GM19193 (cell line): ENCODE results near the gene NLRP3.

Source experiments
- POLR2A ChIP-seq: IDR thresholded peaks from 4 replicates; pipeline ENCODE4 v1.6.1; 2011; ENCODE audit not compliant: insufficient read depth, insufficient read length; ENCODE audit errors: extremely low read depth

The NLRP3 gene

DNA sequence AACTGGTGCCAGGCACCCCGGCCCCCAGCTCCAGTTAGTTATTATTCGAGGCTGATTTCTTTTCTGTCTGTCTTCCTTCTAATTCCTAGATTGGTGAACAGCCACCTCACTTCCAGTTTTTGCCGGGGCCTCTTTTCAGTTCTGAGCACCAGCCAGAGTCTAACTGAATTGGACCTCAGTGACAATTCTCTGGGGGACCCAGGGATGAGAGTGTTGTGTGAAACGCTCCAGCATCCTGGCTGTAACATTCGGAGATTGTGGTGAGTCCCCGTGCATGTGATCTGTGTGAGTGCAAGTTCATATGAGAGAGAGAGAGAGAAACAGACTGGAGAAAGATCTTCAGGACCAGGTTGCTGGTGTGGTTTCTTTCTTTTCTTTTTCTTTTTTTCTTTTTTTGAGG is 13.5 kb downstream of the NLRP3 start:
- no peak for TF ChIP-seq POLR2A

DNA sequence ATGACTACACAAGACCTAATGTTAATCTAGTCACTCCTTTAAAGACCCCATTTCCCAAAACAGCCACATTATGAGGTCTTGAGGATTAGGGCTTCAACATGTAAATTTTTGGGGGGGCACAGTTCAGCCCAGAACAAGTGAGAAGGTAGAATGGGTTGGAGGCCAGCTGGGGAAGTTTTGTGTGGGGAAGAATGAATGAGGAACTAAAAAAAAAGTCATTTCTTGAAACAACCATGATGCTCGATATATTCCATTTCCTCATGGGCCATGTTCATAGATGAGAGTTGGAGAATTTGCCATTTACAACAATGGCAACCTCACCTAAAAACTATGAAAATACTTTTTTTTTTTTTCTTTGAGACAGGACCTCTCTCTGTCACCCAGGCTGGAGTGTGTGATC is 14.5 kb downstream of the NLRP3 start:
- TF ChIP-seq POLR2A = no peak

DNA sequence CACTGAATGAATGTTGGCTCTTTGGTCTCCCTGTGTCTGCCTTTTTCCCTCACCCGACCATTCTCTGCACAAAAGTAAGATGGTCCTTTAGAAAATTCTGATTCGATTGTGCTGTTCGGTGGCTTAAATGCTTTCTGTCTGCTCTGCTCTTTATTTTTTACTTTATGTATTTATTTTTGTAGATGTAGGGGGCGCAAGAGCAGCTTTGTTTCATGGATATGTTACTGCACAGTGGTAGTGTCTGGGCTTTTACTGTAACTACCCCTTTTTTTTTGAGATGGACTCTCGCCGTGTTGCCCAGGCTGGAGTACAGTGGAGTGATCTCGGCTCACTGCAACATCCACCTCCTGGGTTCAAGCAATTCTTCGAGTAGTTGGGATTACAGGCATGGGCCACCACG is 15.7 kb downstream of the NLRP3 start:
- TF ChIP-seq POLR2A = no peak

DNA sequence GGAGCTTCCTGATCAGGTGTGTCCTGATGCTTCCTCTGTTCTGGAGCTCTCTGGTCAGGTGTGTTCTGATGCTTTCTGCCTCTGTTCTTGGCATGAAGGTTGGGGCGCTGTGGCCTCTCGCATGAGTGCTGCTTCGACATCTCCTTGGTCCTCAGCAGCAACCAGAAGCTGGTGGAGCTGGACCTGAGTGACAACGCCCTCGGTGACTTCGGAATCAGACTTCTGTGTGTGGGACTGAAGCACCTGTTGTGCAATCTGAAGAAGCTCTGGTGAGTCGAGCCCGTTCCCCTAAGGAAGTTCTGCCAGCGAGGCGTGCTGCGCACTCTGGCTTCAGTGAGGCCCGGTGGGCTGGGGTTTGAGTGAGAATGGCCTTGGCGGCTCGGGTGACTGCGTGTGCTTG is 18.0 kb downstream of the NLRP3 start:
- TF ChIP-seq POLR2A = no peak

DNA sequence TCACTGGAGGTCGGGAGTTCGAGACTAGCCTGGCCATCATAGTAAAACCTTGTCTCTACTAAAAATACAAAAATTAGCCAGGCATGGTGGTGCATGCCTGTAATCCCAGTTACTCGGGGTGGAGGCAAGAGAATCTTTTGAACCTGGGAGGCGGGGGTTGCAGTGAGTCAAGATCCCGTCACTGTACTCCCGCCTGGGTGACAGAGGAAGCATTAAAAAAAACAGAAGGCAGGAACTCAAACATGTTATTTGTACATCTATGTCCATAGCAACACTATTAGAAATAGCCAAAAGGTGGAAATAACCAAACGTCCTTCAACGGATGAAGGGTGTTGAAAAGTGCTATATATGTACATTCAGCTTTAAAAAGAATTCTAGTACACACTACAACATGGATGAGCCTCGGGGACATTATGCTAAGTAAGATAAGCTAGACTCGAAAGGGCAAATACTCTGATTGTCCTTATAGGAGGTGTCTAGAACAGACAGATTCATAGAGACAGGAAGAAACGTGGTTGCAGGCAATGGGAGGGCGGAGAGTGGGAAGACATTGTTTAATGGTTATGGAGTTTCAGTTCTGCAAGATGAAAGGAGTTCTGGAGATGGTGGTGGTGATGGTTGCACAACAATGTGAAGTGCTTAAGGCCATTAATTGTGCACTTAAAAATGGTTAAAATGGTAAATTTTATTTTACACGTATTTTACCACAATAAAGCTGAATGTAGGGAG is 19.2 kb downstream of the NLRP3 start:
- no peak for TF ChIP-seq POLR2A

DNA sequence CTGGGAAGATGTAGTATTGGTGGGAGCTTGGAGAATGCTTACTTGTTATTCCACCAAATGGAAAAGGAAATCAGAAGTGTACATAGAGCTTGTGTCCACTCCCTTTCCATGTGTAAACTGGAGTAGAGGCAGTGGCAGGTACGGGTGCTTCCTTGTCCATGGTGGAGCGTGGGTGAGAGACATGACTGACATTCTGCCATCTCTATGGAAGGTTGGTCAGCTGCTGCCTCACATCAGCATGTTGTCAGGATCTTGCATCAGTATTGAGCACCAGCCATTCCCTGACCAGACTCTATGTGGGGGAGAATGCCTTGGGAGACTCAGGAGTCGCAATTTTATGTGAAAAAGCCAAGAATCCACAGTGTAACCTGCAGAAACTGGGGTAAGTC is 19.8 kb downstream of the NLRP3 start:
- TF ChIP-seq POLR2A = no peak

DNA sequence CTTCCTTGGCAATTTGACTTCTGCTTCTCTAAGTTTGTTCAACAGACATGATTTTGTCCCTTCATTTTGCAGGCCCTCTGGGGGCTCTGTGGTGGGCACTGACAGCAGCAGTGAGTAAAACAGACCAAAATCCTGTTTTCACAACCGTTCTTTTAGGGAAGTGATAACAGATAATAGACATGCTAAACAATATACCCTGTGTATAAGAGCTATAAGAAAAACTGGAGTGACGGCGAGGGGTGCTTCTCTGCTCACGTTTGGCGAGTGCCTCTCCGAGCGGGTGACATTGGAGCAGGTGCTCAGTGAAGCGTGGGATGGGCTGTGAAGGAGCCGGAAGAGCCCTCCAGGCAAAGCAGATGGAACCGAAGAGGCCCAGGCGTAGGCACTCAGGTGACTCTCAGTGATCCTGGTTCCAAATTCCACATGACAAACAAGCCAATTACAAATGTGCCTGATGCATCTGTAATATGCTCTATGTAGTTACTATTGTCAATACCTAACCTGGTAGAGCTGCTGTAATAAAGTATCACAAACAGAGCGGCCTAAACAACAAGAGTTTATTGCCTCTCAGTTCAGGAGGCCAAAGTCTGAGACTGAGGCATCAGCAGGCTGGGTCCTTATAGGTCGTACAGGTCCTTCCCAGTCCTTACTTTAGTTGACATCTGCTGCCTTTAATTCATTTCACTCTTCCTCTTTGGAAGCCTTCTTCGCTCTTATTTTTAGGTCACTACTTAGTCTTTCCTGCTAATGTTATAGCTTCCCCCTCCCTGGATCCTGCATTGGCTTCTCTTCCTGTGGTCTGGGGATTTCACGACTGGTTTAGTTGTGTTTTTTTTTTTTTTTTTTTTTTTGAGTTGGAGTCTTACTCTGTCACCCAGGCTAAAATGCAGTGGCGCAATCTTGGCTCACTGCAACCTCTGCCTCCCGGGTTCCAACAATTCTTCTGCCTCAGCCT is 21.9 kb downstream of the NLRP3 start:
- TF ChIP-seq POLR2A = no peak

DNA sequence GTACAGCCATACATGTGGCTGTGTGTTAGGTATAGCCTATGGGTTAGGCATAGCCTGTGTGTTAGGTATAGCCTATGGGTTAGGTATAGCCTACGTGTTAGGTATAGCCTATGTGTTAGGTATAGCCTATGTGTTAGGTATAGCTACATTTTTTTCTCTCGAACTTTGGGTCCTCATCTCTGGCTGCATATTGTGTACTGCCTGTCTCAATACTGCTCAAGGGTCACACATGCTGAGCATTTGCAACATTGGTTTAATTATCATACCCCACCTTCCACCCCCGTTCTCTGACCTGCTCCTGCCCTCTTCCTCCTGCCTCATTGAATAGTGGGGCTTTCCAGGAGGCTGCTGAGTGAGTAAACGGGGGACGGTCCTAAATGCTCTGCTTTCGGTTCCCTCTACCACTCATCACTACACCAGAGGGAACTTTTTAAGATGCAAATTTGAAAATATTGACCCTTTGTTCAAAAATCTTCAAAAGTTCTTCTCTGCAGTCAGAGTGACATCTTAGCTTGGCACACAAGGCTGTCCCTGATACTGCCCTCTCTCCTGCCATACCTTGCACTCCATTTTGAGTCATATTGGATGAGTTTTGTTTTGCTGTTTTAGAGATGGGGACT is 24.1 kb downstream of the NLRP3 start:
- no peak for TF ChIP-seq POLR2A

DNA sequence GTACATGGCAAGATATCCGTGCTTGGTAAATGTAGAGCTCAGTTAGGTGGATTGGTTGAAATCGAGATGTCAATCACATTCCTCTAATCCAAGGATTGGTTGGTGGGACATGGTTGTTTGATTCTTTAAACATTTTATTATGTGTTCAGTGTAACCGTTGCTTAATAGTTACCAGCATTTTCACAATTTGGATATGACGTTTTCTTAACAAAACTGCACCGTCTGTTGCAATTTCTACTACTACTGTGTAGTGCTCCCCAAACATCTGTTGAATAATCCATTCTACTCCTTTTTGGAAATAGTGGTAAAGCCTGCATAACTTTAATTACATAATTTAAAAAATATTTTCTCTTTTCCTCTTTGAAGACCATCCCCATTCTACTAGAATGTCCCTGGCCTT is 25.6 kb downstream of the NLRP3 start:
- TF ChIP-seq POLR2A = no peak

DNA sequence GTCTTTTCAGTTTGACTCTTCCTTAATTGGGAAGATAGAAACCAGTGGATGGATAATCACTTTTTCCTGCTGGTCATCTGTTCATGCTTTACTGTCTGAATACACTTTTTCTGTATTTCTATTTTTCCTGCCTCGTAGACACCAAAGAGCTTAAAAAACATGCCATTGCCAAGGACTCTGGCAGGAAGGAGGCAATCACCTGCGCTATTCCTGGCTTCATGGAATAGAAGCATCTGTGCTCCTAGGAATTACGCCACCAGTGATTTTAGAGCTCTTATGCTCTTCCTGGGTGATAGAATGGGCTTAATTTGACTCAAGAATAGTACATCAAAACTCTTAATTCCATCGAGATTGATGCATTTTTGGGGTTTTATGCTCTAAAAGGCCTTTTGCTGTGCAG is 26.2 kb downstream of the NLRP3 start:
- no peak for TF ChIP-seq POLR2A

DNA sequence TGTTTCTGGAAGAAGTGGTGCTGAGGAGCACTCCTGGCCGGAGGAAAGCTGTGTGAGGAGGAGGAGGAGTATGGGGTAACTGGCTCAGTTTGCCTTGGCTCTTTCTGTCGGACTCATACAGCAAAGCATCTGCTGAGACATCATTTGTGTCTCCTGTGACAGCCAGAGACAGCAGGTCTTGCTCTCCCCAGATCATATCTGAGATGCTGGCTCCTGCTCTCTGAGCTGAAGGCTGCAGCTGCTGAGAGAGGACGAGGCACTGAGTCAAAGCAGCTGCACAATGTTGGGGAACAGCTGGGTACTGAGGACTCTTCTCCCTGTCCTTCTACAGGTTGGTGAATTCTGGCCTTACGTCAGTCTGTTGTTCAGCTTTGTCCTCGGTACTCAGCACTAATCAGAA is 27.7 kb downstream of the NLRP3 start:
- no peak for TF ChIP-seq POLR2A

DNA sequence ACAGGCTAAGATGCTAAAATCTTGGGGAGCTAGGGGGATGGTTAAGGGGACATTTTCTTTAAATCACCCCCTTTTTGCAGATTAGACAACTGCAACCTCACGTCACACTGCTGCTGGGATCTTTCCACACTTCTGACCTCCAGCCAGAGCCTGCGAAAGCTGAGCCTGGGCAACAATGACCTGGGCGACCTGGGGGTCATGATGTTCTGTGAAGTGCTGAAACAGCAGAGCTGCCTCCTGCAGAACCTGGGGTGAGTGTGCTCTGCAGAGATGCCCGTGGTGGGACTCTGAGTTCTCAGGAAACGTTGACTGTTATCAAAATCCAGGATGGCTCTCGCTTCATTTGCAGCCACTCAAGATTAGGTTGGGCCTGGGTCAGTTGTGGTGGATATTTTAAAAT is 28.6 kb downstream of the NLRP3 start:
- no peak for TF ChIP-seq POLR2A

DNA sequence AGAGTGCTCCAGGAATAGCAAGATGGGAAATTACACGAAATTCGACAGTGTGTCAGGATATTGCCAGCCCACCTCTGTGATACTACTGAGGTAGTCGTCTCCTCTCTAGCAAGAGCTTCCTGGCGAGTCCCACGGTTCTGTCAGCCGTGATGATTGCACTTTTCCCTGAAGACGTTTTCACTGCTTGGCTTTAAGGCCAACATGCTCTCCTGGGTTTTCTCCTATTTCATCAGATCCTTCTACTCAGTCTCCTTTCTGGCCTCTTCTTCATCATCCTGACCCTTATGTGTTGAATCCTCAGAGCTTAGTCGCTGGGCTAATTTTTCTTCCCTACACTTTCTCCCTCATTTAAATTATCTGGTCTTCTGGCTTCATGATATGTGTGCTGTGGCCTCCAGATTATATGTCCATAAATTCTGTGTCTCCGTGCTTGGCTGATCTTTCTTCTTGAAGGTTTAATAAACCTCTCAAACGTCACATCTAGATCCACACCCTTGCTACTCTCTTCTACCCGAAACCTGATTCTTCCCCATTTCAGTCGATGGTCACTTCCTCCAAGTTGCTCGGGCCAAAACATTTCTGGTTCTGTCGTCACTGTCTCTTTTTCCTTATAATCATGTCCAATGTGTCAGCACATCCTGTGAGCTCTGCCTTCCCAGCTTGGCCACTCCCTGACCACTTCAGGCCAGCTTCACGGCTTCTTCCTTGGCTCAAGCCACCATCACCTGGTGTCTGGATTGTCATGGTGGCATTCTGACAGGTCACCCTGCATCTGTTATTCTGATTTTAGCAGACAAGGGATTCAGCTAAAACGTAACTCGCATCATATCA is 29.8 kb downstream of the NLRP3 start:
- no peak for TF ChIP-seq POLR2A

DNA sequence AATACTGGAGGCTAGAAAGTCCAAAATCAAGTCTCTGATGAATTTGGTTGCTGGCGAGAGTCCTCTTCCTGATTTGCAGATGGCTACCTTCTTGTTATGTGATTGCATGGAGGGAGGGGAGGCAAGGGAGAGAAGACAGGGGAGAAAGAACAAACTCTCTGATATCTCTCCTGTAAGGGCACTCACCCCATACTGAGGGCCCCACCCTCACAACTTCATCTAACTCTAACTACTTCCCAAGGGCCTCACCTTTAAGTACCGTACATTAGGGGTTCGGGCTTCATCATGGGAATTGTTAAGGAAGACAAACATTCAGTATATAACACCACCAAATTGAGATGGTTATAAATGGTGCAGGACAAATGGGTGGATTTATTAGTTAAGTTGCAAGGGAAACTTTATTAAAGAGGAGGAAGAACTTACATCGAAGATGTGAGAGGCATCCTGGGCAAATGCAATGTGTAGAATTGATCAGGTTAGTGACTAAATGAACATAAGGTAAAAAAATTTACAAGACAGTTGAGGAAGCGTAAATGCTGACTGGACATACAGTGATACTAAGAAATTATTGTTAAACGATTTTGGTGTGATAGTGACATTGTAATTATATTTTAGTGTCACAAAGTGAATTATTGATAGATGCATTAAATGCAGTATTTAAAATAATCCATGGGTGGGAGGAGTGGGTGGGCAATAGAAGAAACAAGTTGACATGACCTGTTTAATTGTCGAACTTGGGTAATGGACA is 31.4 kb downstream of the NLRP3 start:
- TF ChIP-seq POLR2A = no peak
